ENCODE data around the gene PFDN4. TPM values are rescaled to one million over a fixed set of nuclear protein-coding genes. Genes with fewer than 3 reads are reported as not detected.
"Not testable (repeated sequence)": the region's sequence is repeated elsewhere in the genome, so short reads cannot be mapped to it uniquely, and the experiment has no call there.

The PFDN4 gene
- total RNA-seq, 1 experiment from 2014 or later: 257 TPM

DNA sequence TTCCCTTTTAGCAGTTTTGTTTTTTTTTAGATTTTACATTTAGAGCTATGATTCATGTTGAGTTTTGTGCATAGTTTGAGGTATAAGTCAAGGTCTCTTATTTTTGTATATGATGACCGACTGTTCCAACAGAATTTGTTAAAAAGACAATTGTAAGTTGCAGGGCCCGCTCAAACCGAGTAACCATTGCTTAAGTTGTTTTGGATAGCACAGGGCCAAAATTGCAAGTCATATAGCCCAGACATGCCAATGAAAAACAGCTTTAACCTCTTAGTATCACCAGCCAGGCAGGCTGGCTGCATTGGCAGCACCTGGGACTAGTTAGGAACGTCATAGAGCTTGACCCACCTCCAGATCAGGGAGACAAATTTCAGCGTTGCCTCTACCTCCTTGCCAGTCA lies 47.3 kb downstream of the PFDN4 start:
- no peak for DNase-seq (ENCODE audit: low spot score)
- in situ Hi-C loops (cut with HindIII; ENCODE audit: low sequenced_read_pairs): no loop called here

DNA sequence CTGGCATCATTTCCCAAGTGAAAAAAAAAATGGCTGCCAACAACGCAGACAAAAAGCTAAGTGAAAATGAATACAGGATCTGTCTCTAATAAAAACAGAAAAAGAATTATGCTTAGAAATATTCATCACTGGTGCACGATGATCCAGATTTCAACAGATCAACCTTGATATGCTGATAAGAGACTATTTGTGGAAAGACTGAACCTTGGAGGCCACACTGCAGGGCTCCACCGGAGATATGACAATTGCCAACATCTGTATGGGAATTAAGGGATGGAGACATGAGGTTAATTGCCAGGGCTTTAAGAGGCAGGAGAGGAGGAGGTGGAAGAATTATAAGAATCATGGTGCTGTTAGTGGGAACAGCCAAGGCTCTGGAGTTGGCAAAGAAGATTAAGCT lies 48.3 kb downstream of the PFDN4 start:
- no peak for DNase-seq (ENCODE audit: low spot score)
- in situ Hi-C loops (cut with HindIII; ENCODE audit: low sequenced_read_pairs): no loop called here

DNA sequence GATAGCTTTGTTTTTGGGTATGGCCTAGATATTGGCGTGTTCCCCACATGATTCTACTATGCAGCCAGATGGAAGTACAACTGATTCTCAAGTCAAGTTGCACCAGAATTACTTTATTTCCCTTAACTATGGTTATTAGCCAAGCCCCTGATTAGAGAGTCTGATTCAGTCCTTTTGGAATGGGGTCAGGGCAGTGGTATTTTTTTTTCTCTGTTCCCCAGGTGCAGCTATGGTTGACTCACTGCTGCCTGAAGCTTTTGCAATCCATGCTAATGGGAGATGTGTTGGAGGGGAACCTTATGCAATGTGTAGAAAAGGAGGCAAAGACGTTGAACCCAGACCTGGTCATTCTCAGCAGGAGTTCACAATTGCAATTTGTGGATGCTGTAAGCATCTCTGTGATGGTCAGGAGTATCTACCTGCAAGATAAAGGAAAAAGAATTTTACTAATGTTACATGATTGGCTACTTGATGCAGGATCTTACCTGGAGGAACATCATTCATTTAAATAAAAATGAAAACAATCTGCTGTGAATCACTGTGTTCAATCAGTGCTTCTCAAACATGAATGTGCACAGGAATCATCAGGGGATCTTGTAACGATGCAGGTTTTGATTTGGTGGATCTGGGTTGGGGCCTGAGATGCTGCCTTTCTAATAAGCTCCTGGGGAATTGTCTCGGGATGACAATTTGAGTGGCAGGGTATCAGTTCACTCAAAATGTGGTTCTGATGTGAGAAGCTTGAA lies 49.4 kb downstream of the PFDN4 start:
- in situ Hi-C loops (cut with HindIII; ENCODE audit: low sequenced_read_pairs): no loop called here
- no peak for DNase-seq (ENCODE audit: low spot score)

DNA sequence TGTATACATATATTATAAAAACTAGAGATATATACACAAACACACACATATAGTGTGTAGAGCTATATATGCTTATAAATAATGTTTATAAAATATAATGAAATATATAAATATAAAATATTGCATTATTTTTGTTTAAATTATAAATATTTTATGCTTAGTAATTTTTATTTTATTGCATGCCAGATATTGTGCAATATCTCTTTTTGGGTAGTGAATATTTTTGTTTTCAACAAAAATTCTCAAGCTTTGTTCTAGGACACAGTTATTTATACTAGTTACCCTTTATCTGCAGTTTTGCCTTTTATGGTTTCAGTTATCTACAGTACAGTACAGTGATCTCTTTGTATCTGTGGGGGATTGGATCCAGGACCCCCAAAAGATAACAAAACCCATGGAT lies 52.2 kb downstream of the PFDN4 start:
- no peak for DNase-seq (ENCODE audit: low spot score)
- in situ Hi-C loops (cut with HindIII; ENCODE audit: low sequenced_read_pairs): no loop called here

DNA sequence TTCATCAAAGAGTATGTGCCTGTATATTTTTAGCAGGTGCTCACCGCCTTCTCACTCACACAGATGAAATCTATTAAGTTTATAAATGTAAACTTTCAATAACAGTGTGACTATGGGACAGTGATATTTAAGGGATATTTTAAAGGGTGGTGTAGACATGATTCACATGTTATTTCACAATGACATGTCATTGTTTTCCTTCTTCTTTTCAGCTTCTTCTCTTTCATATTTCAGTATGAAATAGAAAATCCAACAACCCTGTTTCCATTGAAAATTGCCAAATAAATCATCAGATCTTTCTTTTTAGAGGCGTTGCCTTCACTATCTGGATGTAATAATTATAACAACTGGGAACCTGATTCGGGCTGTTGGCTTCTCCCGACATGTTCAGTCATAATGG lies 54.8 kb downstream of the PFDN4 start:
- in situ Hi-C loops (cut with HindIII; ENCODE audit: low sequenced_read_pairs): no loop called here
- DNase-seq (ENCODE audit: low spot score): no peak

DNA sequence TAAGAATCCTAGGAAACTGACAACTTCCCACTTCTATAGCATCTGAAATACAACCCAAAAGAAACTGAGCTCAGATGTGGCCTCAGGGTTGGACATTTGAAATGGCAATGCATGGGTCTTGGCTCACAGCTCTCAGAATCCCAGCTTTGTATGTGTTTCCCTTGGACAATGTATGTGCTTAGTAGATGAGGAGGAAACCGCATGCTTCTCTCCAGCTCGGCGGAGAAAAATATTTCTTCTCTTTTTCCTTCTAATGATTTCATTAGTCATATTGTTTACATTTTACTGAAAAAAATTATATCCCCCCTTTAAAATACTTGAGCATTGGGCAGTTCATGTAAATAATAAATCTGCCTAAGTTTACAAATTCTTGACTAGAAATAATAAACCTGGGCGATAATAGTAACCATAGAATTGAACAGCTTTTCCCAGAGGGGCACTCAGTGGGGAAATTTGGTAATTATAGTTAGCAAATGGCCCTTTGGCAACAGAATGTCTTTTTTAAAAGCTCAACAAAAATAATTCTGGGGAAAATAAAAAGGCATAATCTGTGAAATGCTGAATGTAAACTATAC lies 55.3 kb downstream of the PFDN4 start:
- no peak for DNase-seq (ENCODE audit: low spot score)
- in situ Hi-C loops (cut with HindIII; ENCODE audit: low sequenced_read_pairs): no loop called here

DNA sequence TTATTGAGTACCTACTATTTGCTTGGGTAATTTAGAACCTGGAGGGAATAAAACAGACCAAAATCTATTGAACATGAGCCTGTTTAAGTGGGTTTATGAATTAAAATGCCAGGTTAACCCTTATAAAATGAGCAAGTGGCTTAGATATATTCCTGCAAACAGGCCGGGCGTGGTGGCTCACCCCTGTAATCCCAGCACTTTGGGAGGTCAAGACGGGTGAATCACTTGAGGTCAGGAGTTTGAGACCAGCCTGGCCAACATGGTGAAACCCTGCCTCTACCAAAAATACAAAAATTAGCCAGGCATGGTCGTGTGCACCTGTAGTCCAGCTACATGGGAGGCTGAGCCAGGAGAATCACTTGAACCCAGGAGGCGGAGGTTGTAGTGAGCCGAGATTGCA lies 57.9 kb downstream of the PFDN4 start:
- DNase-seq (ENCODE audit: low spot score); in situ Hi-C loops (cut with HindIII; ENCODE audit: low sequenced_read_pairs): not testable (repeated sequence)

DNA sequence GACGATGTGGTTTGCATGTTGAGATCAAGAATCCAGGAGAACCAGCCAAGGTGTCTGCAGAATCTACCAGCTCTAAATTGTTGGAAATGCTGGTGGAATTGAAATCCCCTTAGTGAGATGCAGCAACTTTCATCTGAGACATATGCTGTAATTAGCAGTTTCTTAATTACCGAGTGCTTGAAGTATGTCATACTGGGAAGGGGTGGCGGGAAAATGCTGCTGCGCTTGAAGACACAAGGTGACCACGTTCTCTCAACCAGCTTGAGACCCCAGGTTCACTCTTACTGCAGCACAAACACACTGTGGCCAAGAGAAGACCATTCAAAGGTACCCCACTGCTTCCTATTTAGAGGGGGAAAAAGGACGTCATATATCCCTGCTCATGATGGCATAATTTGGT lies 59.0 kb downstream of the PFDN4 start:
- in situ Hi-C loops (cut with HindIII; ENCODE audit: low sequenced_read_pairs): no loop called here
- no peak for DNase-seq (ENCODE audit: low spot score)

DNA sequence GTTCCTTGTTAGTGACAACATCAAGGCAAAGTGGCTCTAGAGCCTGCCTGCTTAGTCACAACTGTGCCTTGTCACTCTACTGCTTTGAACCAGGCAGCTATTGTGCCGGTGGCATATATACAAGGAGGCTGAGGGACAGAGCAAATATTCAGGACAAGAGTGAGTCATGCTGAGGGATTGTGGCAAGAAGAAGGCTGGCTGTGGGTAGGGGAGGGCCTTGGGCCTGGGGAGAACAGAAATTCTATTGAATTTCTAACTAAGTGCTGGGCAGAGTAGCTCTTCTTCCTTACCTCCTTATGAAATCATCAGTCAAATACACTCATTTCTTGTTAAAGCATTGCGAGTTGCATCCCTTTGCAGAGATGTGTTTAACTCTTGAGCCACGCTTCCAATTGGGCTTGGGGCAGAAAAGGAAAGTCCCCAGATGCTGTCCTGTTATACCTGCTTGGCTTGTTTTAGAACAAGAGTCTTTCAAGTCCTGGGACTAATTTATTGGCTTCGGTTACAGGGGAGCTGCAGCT lies 59.7 kb downstream of the PFDN4 start:
- DNase-seq (ENCODE audit: low spot score): no peak
- in situ Hi-C loops (cut with HindIII; ENCODE audit: low sequenced_read_pairs): no loop called here

DNA sequence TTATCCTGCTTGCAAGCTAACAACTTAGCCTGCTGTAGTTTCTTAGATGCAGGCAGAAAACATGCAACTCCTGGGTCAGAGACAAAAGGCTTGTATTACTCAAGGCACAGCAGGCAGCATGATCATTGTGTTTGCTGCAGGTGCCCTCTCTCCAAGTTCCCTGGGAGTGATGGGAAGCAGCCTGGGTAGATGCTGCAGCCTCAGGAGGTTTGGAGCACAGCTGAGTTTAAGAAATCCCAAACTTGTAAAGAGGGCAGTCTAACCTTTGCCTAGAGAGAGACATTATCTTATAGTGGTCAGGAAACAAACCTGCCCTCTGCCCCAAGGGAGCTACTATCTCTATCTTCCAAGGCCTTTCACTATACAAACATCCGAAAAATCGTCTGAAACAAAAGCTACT lies 61.1 kb downstream of the PFDN4 start:
- DNase-seq (ENCODE audit: low spot score): no peak
- in situ Hi-C loops (cut with HindIII; ENCODE audit: low sequenced_read_pairs): no loop called here

Other genes with a start within 250 kb of the PFDN4 start
- under 0.01 TPM in 1 of 2 replicates, not detected in the other for gene BCAS1, start 137.5 kb upstream of the PFDN4 start, total RNA-seq (2014; rRNA removed; shearing (Covaris generic))
- 0.27 TPM in 1 of 2 replicates, not detected in the other for gene CYP24A1, start 34.1 kb upstream of the PFDN4 start, total RNA-seq (2014; rRNA removed; shearing (Covaris generic))

Measured in G401 (cell line).